ENCODE measurements around the gene PRDX5.

Gene PRDX5

DNA sequence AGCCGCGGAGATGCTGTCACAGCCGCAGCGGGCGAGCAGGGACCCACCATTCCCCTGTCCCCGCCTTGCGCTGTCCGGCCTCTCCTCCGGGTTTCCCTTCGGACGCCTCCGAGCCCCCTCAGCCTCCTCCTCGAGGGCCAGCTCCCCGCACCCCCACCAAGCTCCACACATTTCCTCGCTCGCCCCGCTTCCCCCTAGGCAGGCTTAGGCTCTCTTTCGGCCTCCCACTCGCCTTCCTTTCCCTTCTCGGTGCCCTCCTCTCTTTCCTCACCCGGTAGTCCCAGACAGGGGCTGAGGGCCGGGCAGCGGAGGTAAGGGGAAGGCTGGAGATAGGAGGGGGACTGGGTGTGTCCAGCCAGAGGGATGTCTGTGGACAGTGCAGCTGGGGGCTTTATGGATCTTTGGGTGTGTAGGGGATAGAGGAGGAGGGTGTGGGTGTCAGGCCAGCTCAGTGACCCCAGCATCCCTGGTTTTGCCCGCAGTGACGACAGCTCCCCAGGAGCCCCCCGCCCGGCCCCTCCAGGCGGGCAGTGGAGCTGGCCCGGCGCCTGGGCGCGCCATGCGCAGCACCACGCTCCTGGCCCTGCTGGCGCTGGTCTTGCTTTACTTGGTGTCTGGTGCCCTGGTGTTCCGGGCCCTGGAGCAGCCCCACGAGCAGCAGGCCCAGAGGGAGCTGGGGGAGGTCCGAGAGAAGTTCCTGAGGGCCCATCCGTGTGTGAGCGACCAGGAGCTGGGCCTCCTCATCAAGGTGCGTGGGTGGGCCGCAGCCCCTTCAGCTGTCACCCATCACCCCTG is 25.3 kb upstream of the PRDX5 start:
- TF ChIP-seq FOXM1 (IDR thresholded peaks at IDR 0.05; ENCODE audit: borderline replicate concordance), result no peak
- no peak for TF ChIP-seq ZNF384 (IDR thresholded peaks at IDR 0.05)
- no peak for TF ChIP-seq ELF4 (IDR thresholded peaks at IDR 0.05)
- TF ChIP-seq LEF1 (IDR thresholded peaks at IDR 0.05; ENCODE audit: borderline replicate concordance), result no peak
- no peak for TF ChIP-seq ARNT (IDR thresholded peaks at IDR 0.05)
- TF ChIP-seq CTBP1 (IDR thresholded peaks at IDR 0.05; ENCODE audit: borderline replicate concordance), result no peak
- no peak for TF ChIP-seq BHLHE40 (IDR thresholded peaks at IDR 0.05; ENCODE audit: borderline replicate concordance)
- no peak for TF ChIP-seq NFRKB (IDR thresholded peaks at IDR 0.05)
- TF ChIP-seq FOXK2 (IDR thresholded peaks at IDR 0.05), result no peak
- TF ChIP-seq FOXA1 (IDR thresholded peaks at IDR 0.05), result no peak
- TF ChIP-seq TARDBP (IDR thresholded peaks at IDR 0.05), result no peak
- TF ChIP-seq, protein P1, sequence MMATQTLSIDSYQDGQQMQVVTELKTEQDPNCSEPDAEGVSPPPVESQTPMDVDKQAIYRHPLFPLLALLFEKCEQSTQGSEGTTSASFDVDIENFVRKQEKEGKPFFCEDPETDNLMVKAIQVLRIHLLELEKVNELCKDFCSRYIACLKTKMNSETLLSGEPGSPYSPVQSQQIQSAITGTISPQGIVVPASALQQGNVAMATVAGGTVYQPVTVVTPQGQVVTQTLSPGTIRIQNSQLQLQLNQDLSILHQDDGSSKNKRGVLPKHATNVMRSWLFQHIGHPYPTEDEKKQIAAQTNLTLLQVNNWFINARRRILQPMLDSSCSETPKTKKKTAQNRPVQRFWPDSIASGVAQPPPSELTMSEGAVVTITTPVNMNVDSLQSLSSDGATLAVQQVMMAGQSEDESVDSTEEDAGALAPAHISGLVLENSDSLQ (IDR thresholded peaks at IDR 0.05), result no peak
- no peak for TF ChIP-seq SP1 (IDR thresholded peaks at IDR 0.05)
- TF ChIP-seq HDGF (IDR thresholded peaks at IDR 0.05; ENCODE audit: borderline replicate concordance), result no peak
- no peak for TF ChIP-seq L3MBTL2 (conservative IDR thresholded peaks at IDR 0.05)
- no peak for TF ChIP-seq SUZ12 (IDR thresholded peaks at IDR 0.05)
- no peak for DNase-seq (ENCODE audit: extremely low spot score)
- CTCF ChIA-PET, result interaction anchor here (0.8 kb wide), 1 partner anchor 10 kb away, joined by 3 read pairs; no protein-coding TSS in a partner anchor
- POLR2A ChIA-PET, result interaction anchor here (0.9 to 1.0 kb wide), 2 partner anchors 25 to 496 kb away, joined by 3 read pairs; partner anchors contain the start of genes PRDX5 and TRMT112

DNA sequence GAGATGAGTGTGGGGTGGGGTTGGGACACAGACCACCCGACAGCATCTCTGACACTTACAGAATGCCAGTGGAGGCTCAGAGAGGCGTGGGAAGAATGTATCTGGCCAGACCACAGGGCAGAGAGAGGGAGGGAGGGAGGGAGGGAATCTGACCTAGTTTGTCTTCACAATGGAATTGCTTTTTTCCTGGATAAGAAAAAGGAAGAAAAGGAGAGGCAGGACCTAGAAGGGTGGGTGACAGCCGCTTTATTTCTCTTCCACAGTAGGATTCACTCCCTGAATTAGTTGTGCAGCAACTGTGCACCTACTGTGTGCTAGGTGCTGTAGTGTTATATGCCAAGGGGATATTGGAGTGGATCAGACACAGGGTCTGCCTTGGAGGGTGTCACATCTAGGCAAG is 23.1 kb upstream of the PRDX5 start:
- ChIA-PET POLR2A (interaction anchor here (1.5 to 2.4 kb wide), 2 partner anchors 10 kb away, joined by 4 to 7 read pairs; partner anchors contain the start of genes BAD and GPR137), CTCF (interaction anchor here (1.5 kb wide), 1 partner anchor 12 kb away, joined by 12 read pairs; no protein-coding TSS in a partner anchor)
- DNase-seq (ENCODE audit: extremely low spot score), result no peak
- TF ChIP-seq HDGF (IDR thresholded peaks at IDR 0.05; ENCODE audit: borderline replicate concordance) (no peak), TARDBP (IDR thresholded peaks at IDR 0.05) (no peak), FOXK2 (IDR thresholded peaks at IDR 0.05) (no peak), SUZ12 (IDR thresholded peaks at IDR 0.05) (no peak), BHLHE40 (IDR thresholded peaks at IDR 0.05; ENCODE audit: borderline replicate concordance) (no peak), NFRKB (IDR thresholded peaks at IDR 0.05) (no peak), ELF4 (IDR thresholded peaks at IDR 0.05) (no peak), FOXM1 (IDR thresholded peaks at IDR 0.05; ENCODE audit: borderline replicate concordance) (no peak), FOXA1 (IDR thresholded peaks at IDR 0.05) (no peak), SP1 (IDR thresholded peaks at IDR 0.05) (no peak), ZNF384 (IDR thresholded peaks at IDR 0.05) (no peak), LEF1 (IDR thresholded peaks at IDR 0.05; ENCODE audit: borderline replicate concordance) (no peak), ARNT (IDR thresholded peaks at IDR 0.05) (no peak)
- TF ChIP-seq, protein P1 (IDR thresholded peaks at IDR 0.05), result no peak

DNA sequence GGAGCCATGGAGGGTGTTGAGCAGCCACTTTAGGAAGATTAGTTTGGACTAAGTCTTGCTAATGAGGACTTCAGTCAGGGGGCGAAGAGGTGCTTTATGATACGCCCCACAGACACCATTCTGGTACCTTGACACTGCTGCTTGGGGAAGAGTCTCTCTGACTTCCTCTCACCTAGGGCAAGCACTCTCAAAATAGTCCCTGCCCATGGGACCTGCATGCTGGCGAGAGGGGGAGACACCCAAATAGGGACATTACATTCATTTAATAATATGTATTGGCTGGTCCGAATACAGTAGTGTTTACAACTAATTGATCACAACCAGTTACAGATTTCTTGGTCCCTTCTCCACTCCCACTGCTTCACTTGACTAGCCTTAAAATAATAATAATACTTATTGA is 22.2 kb upstream of the PRDX5 start:
- no peak for DNase-seq (ENCODE audit: extremely low spot score)
- ChIA-PET POLR2A (interaction anchor here (1.5 to 2.4 kb wide), 2 partner anchors 9 to 11 kb away, joined by 4 to 7 read pairs; partner anchors contain the start of genes BAD and GPR137), CTCF (interaction anchor here (1.5 kb wide), 1 partner anchor 13 kb away, joined by 12 read pairs; no protein-coding TSS in a partner anchor)
- TF ChIP-seq FOXA1 (IDR thresholded peaks at IDR 0.05) (no peak), NFRKB (IDR thresholded peaks at IDR 0.05) (no peak), CTBP1 (IDR thresholded peaks at IDR 0.05; ENCODE audit: borderline replicate concordance) (no peak), ARNT (IDR thresholded peaks at IDR 0.05) (no peak), TARDBP (IDR thresholded peaks at IDR 0.05) (no peak), ZNF384 (IDR thresholded peaks at IDR 0.05) (no peak), ELF4 (IDR thresholded peaks at IDR 0.05) (no peak), SP1 (IDR thresholded peaks at IDR 0.05) (no peak), LEF1 (IDR thresholded peaks at IDR 0.05; ENCODE audit: borderline replicate concordance) (no peak), L3MBTL2 (conservative IDR thresholded peaks at IDR 0.05) (no peak), FOXK2 (IDR thresholded peaks at IDR 0.05) (no peak), HDGF (IDR thresholded peaks at IDR 0.05; ENCODE audit: borderline replicate concordance) (no peak)
- TF ChIP-seq, protein P1 (IDR thresholded peaks at IDR 0.05), result no peak

DNA sequence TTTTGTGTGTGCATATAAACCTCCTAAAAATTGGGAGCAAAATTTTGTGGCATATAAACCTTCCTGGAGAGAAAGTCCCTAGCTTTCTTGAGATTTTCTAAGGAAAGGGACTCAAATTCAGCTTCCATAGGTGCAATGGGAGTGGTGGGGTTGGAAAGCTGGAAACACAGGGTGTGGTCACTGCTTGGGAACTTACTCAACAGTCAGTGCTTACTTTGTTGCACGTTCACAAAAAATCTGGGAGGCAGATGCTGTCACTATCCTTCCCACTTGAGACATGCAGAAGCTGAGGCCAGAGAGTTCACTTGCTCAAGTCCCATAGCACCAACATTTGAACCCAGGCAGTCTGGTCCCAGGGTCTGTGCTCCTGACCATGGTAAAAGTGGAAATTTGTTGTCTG is 21.7 kb upstream of the PRDX5 start:
- no peak for DNase-seq (ENCODE audit: extremely low spot score)
- CTCF ChIA-PET, result no interaction called here
- no peak for TF ChIP-seq CTBP1 (IDR thresholded peaks at IDR 0.05; ENCODE audit: borderline replicate concordance)
- TF ChIP-seq HDGF (IDR thresholded peaks at IDR 0.05; ENCODE audit: borderline replicate concordance), result no peak
- TF ChIP-seq, protein P1 (IDR thresholded peaks at IDR 0.05), result no peak
- TF ChIP-seq SUZ12 (IDR thresholded peaks at IDR 0.05), result no peak
- TF ChIP-seq ZNF384 (IDR thresholded peaks at IDR 0.05), result no peak
- TF ChIP-seq ELF4 (IDR thresholded peaks at IDR 0.05), result no peak
- TF ChIP-seq SP1 (IDR thresholded peaks at IDR 0.05), result no peak
- TF ChIP-seq FOXK2 (IDR thresholded peaks at IDR 0.05), result no peak
- no peak for TF ChIP-seq FOXA1 (IDR thresholded peaks at IDR 0.05)
- no peak for TF ChIP-seq FOXM1 (IDR thresholded peaks at IDR 0.05; ENCODE audit: borderline replicate concordance)
- TF ChIP-seq L3MBTL2 (conservative IDR thresholded peaks at IDR 0.05), result no peak
- no peak for TF ChIP-seq LEF1 (IDR thresholded peaks at IDR 0.05; ENCODE audit: borderline replicate concordance)
- no peak for TF ChIP-seq TARDBP (IDR thresholded peaks at IDR 0.05)
- TF ChIP-seq NFRKB (IDR thresholded peaks at IDR 0.05), result no peak
- POLR2A ChIA-PET, result interaction anchor here (1.1 to 2.4 kb wide), 2 partner anchors 12 to 21 kb away, joined by 3 to 7 read pairs; partner anchors contain the start of genes BAD, GPR137, PRDX5 and TRMT112

All from HEK293T (cell line).